NCI-H82 treated with DMSO at 0.1 percent for 48 hours (cell line): Measurements from ENCODE around the gene CLDN3.

ENCODE experiments used
- DNase-seq: peaks from one replicate; lab custom pipeline; 2025; ENCODE audit not compliant: unreplicated experiment; lab: John Stamatoyannopoulos, UW

CLDN3 gene

GRCh38 chr7:73773700-73774517 lies 3.8 kb upstream of the CLDN3 start:
- no peak for DNase-seq

- no peak for DNase-seq
These were observed 995 bp upstream of the CLDN3 start for GRCh38 chr7:73770860-73771670.

GRCh38 chr7:73769481-73770001 lies 529 bp downstream of the CLDN3 start:
- DNase-seq, result no peak

GRCh38 chr7:73768641-73769480 lies 1.2 kb downstream of the CLDN3 start:
- no peak for DNase-seq

- DNase-seq, result no peak
These were observed 3.4 kb downstream of the CLDN3 start for GRCh38 chr7:73766556-73767229.

- DNase-seq, result no peak
These were observed 7.4 kb downstream of the CLDN3 start for GRCh38 chr7:73762659-73762999.

- DNase-seq, result peak; percentile 22
These were observed 8.0 kb downstream of the CLDN3 start for GRCh38 chr7:73761854-73762658.

GRCh38 chr7:73758581-73759138 lies 11.4 kb downstream of the CLDN3 start:
- no peak for DNase-seq

GRCh38 chr7:73749931-73750776 lies 19.9 kb downstream of the CLDN3 start:
- DNase-seq, result no peak

GRCh38 chr7:73746378-73746777 lies 23.7 kb downstream of the CLDN3 start:
- no peak for DNase-seq

GRCh38 chr7:73742753-73743641 lies 27.1 kb downstream of the CLDN3 start:
- DNase-seq, result no peak

- DNase-seq, result no peak
These were observed 27.7 kb downstream of the CLDN3 start for GRCh38 chr7:73742338-73742752.

GRCh38 chr7:73741600-73741999 lies 28.5 kb downstream of the CLDN3 start:
- DNase-seq, result no peak

- no peak for DNase-seq
These were observed 29.3 kb downstream of the CLDN3 start for GRCh38 chr7:73740771-73741170.

GRCh38 chr7:73740212-73740611 lies 29.9 kb downstream of the CLDN3 start:
- DNase-seq, result no peak

GRCh38 chr7:73739387-73739767 lies 30.7 kb downstream of the CLDN3 start:
- DNase-seq, result no peak

- DNase-seq, result peak; percentile 88
These were observed 31.3 kb downstream of the CLDN3 start, which contains the start of gene ABHD11 for GRCh38 chr7:73738612-73739386. Gene ABHD11 (minus strand): TSS chr7:73738802. CDS start chr7:73738770, 32 bp downstream.
